Measurements from ENCODE around the gene ATP13A3.

DNA sequence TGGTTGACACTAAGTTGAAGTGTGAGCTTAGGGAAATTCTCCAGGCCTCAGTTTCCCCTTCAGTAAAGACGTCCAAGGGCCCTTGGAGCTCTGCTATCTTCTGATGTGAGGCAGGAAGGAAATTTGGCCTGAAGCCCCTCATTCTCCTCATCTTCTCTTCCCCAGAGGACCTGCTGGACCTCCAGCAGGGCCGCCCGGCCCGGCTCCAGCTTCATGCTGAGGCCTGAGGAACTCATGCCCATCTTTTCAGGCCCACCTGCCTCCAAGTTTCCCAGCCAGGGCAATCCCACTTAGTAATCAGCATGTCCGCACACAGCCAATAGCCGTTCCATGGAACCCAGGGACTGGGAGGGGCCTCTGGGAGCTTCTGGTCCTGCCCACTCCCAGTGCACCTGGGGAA is 121.3 kb downstream of the ATP13A3 start:
- TF ChIP-seq GATA2 (IDR thresholded peaks at IDR 0.05; ENCODE audit: low read depth, low read length), result no peak
- TF ChIP-seq GATA3 (IDR thresholded peaks at IDR 0.05; ENCODE audit: low read depth, low read length), result no peak

Measured in SH-SY5Y (cell line).